Tibial nerve (tissue), 4 donors: ENCODE measurements around the gene UBE2O. TPM values are rescaled to one million over a fixed set of nuclear protein-coding genes. Genes with fewer than 3 reads are reported as not detected.
A peak's percentile ranks its signal among the peaks of the same experiment; 100 is the strongest.

Source experiments
- DNase-seq, 2 donors: peaks; one replicate each; pipeline ENCODE4 v3.0.0-alpha.2; 2019; ENCODE audit warnings: low spot score in 2 of 2
- H3K27ac ChIP-seq, 4 donors: fragments of 200-600 bp; sonication (generic) in 3 of 4; one replicate each; pipeline ENCODE4 v1.5.1; 2017 to 2019; ENCODE audit warnings: mild to moderate bottlenecking in 1 of 4
- H3K27me3 ChIP-seq, 2 donors: fragments of 200-600 bp; sonication (generic) in 1 of 2; one replicate each; pipeline versions ENCODE4 v1.5.1 to v1.6.0; 2017 to 2019
- H3K36me3 ChIP-seq, 3 donors: fragments of 200-600 bp; sonication (generic); one replicate each; pipeline ENCODE4 v1.5.1; 2018 to 2019
- H3K4me1 ChIP-seq, 4 donors: fragments of 200-600 bp; sonication (generic) in 3 of 4; one replicate each; pipeline ENCODE4 v1.5.1; 2017 to 2019
- H3K4me3 ChIP-seq, 4 donors: fragments of 200-600 bp; sonication (generic) in 3 of 4; one replicate each; pipeline ENCODE4 v1.5.1; 2017 to 2019; ENCODE audit warnings: mild to moderate bottlenecking in 1 of 4, moderate library complexity in 1 of 4
- H3K9me3 ChIP-seq, 4 donors: fragments of 200-600 bp; sonication (generic) in 3 of 4; one replicate each; pipeline ENCODE4 v1.5.1; 2017 to 2019
- EP300 ChIP-seq, 2 donors: sonication (generic); formaldehyde crosslinking; IDR thresholded peaks; one replicate each; pipeline ENCODE4 v1.6.1; 2017; ENCODE audit warnings: antibody characterized with exemption in 2 of 2, mild to moderate bottlenecking in 1 of 2
- POLR2A ChIP-seq, 2 donors: fragments of 450-650 bp; IDR thresholded peaks; one replicate each; pipeline ENCODE4 v1.6.1; 2017; ENCODE audit warnings: antibody characterized with exemption in 2 of 2, mild to moderate bottlenecking in 2 of 2, moderate library complexity in 2 of 2
- WGBS, 2 donors: methylation state at CpG; one replicate each; pipeline ENCODE4 v1.1.5; 2018; 5-methylcytosine and 5-hydroxymethylcytosine counted together
- total RNA-seq, 4 donors: library from RNA; depleted of rRNA; stranded (reverse); fragments of >200 nt; gene quantifications; one replicate each; pipeline ENCODE4 v1.1.0, GENCODE V29; 2016
- TF ChIP-seq, protein P1 (sequence below), 5 experiments: fragments of 200-600 bp in 3 of 5; fragments of 450-650 bp in 2 of 5; sonication (generic) in 3 of 5; IDR thresholded peaks; one replicate each; pipeline ENCODE4 v1.5.1; 2016 to 2019; ENCODE audit warnings: antibody characterized with exemption in 5 of 5, mild to moderate bottlenecking in 3 of 5, moderate library complexity in 2 of 5

The UBE2O gene
- total RNA-seq, 4 donors from 2014 or later, result 16.0 to 38.7 (median 20.7) TPM

DNA sequence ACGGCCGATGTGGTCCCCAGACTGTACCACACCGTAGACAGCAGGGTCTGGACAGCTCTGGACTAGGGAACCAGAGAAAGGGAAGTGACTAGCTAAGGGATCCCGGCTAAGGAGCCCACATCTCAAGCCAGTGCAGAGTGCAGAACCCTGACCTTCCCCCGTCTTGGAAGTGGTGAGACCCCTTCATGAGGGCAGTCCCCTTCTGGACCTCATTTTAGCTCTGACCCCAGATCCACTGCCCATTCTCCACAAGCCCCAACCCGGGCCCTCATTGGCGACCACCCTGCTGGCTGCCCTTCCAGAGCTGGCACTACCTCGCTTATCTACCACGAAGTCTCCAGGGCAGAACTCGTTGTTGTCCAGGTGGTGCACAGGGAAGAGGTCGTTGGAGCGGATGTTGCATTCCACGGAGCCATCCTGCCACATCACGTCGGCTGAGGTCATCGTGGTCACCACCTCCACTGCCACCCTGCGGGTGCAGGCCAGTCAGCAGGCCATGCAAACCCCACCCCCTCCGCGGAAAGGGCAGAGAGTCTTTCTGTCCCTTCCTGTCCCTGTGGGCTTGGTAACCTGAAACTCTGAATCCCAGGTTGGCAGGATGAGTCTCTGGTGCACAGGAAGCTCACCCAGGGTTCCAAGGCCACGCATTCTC, 54.3 kb downstream of the UBE2O start:
- no peak overlapping the region for H3K4me3 ChIP-seq
- no peaks in the 10 kb centered on the region for H3K27me3 ChIP-seq
- 80% methylated on average over 19 of the region's 20 CpGs for WGBS, 2 donors
- H3K27ac ChIP-seq, result no peak overlapping the region
- DNase-seq, result no peak
- peaks cover 0 to 5% (median 0%) of the 10 kb centered on the region in 4 donors for H3K4me1 ChIP-seq
- peaks cover 3 to 95% (median 37%) of the 10 kb centered on the region in 3 donors for H3K36me3 ChIP-seq
- no peak for TF ChIP-seq EP300 (IDR thresholded peaks at IDR 0.05)
- no peaks in the 10 kb centered on the region for H3K9me3 ChIP-seq

DNA sequence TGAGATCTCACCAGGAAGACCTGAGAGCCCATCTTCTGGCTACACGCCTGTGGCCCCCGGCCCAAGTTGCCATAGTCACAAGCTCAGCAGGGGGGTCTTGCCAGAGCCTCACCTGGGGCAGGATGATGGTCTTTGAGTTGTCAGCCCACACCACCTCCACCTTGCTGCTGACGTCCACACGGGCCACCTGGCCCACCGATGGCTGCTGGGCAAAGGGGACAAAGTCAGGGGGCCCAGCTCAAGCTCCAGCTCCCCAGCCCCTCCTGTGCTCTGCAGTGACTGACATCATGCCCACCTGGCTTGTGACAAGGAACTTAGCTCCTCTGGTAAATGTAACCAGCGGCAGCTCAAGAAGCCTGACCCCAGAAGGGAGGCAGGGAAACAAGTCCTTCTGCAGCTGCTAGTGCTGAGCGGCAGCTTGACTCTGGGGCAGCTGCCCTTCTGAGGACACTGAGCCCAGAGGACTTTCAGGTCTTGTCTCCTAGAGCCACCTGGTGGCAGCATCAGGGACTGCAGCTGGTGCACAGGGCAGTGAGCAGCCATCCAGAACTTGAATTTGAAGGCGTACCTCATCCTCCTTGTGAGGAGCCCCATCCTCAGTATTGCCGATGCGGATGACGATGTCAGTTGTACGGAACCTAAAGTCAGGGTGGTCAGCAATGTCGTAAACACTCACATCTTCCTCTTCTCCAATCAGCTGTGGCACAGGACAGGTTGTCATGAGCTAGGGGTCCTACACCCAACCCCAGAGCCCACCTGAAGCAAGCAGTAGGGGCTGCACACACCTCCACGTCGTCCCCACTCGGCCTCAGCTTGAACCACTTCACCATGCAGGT, 55.0 kb downstream of the UBE2O start:
- TF ChIP-seq, protein P1, sequence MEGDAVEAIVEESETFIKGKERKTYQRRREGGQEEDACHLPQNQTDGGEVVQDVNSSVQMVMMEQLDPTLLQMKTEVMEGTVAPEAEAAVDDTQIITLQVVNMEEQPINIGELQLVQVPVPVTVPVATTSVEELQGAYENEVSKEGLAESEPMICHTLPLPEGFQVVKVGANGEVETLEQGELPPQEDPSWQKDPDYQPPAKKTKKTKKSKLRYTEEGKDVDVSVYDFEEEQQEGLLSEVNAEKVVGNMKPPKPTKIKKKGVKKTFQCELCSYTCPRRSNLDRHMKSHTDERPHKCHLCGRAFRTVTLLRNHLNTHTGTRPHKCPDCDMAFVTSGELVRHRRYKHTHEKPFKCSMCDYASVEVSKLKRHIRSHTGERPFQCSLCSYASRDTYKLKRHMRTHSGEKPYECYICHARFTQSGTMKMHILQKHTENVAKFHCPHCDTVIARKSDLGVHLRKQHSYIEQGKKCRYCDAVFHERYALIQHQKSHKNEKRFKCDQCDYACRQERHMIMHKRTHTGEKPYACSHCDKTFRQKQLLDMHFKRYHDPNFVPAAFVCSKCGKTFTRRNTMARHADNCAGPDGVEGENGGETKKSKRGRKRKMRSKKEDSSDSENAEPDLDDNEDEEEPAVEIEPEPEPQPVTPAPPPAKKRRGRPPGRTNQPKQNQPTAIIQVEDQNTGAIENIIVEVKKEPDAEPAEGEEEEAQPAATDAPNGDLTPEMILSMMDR (IDR thresholded peaks at IDR 0.05), result peak; percentile 93 to 98 (median 96)
- TF ChIP-seq EP300 (IDR thresholded peaks at IDR 0.05) (no peak), POLR2A (IDR thresholded peaks at IDR 0.05) (no peak)
- no peaks in the 10 kb centered on the region for H3K9me3 ChIP-seq
- H3K4me3 ChIP-seq, result no peak overlapping the region
- 54 to 58% methylated on average over 12 to 13 of the region's 16 CpGs for WGBS, 2 donors
- DNase-seq, result peak; percentile 95 to 99
- no peaks in the 10 kb centered on the region for H3K27me3 ChIP-seq
- peaks cover 0 to 5% (median 0%) of the 10 kb centered on the region in 4 donors for H3K4me1 ChIP-seq
- no peak overlapping the region for H3K27ac ChIP-seq
- peaks cover 3 to 98% (median 36%) of the 10 kb centered on the region in 3 donors for H3K36me3 ChIP-seq

DNA sequence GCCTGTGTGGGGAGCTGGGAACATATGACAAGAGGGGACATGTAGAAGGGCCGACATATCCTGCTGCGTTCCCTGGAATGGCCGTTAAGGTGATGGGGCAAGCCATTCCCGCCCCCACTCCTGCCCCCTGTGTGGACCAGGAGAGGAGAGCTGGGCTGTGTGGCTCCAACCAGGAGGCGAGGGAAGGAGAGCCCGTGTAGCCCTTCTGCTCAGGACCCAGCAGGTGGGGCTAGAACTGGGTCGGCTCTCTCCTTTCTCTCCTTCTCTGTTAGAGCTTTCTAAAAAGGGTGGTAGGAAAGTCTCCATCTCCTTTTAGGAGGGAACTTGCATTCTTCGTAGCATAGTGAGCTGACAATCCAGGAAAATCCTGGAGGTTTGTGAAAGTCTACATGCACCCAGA, 55.8 kb downstream of the UBE2O start:
- Histone ChIP-seq H3K27me3 (no peaks in the 10 kb centered on the region), H3K27ac (no peak overlapping the region), H3K4me1 (peaks cover 0 to 5% (median 0%) of the 10 kb centered on the region in 4 donors), H3K36me3 (peaks cover 3 to 98% (median 30%) of the 10 kb centered on the region in 3 donors), H3K4me3 (no peak overlapping the region), H3K9me3 (no peaks in the 10 kb centered on the region)
- WGBS, 2 donors, result 80 to 92% methylated on average over 8 of the region's 8 CpGs
- no peak for DNase-seq
- TF ChIP-seq POLR2A (IDR thresholded peaks at IDR 0.05), result no peak
- TF ChIP-seq, protein P1 (IDR thresholded peaks at IDR 0.05), result no peak
- TF ChIP-seq EP300 (IDR thresholded peaks at IDR 0.05), result no peak

DNA sequence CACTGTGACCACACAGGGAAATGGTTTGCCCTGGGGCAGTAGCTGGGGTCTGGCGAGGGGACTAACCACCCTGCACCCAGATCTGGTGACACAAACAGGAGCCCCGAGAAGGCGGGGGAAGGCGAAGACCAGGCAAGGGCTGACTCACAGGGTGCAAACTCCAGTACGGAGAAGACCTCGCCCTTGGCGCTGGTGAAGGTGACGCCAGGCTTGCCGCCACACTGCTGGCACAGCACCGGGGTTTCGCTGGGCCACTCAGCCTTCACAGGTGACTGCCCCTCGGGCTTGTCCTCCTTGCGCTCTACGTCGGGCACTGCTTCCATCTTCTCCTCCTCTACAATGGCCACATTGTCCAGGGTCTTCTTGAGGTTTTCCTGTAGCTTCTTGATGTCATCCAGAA, 57.0 kb downstream of the UBE2O start:
- H3K27me3 ChIP-seq, result no peaks in the 10 kb centered on the region
- peaks cover 0 to 5% (median 0%) of the 10 kb centered on the region in 4 donors for H3K4me1 ChIP-seq
- H3K36me3 ChIP-seq, result peaks cover 3 to 98% (median 35%) of the 10 kb centered on the region in 3 donors
- no peaks in the 10 kb centered on the region for H3K9me3 ChIP-seq
- WGBS, 2 donors, result 94 to 97% methylated on average over 15 of the region's 15 CpGs
- H3K4me3 ChIP-seq, result no peak overlapping the region
- DNase-seq, result no peak
- TF ChIP-seq, protein P1 (IDR thresholded peaks at IDR 0.05), result no peak
- TF ChIP-seq EP300 (IDR thresholded peaks at IDR 0.05) (no peak), POLR2A (IDR thresholded peaks at IDR 0.05) (no peak)
- H3K27ac ChIP-seq, result no peak overlapping the region

DNA sequence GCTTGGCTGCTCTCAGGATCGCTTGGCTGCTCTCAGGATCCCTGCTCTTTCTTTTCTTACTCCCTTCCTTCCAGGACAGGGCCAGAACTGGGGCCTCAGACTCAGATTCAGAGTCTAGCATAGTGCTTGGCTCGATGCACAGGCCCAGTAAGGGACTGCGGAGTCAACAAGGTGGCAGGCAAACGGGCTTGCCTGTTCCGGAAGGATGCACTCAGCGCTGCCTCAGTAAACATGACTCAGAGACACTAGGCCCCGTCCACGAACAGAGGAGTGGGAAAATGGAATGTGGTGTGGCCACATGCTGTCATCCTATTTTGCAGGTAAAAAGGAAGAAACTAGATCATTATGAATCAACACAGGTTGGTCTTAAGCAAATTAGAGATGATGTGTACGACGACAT, 58.8 kb downstream of the UBE2O start:
- 89 to 93% methylated on average over 10 of the region's 10 CpGs for WGBS, 2 donors
- Histone ChIP-seq H3K27me3 (no peaks in the 10 kb centered on the region), H3K4me1 (peaks cover 0 to 5% (median 0%) of the 10 kb centered on the region in 4 donors), H3K27ac (no peak overlapping the region), H3K36me3 (peaks cover 0 to 94% (median 21%) of the 10 kb centered on the region in 3 donors), H3K4me3 (no peak overlapping the region), H3K9me3 (no peaks in the 10 kb centered on the region)
- DNase-seq, result no peak
- TF ChIP-seq POLR2A (IDR thresholded peaks at IDR 0.05), result no peak

DNA sequence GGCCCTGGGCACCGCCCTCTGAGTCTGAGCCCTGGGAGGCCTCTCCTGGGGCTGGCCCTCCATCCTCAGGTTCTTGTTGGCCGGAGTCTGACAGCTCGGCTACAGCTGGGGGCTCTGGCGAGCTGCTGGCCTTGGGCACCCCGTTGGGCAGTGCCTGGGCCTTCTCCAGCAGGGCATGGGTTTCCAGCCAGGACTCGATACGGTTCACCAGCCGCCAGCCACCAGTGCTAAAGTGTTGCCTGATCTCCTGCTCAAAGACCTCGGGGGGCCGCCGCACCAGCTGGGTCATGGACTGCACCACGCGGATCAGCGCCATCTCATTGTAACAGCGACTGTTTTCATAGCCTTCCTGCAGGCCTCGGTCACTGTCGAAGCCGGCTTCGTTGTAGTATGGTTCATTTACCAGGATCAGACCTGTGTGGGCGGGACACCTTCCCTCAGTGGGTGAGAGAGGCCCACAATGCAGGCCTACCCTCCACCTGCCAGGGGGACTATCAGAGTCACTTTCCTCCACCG, 61.7 kb downstream of the UBE2O start:
- H3K4me3 ChIP-seq, result no peak overlapping the region
- no peak for DNase-seq
- TF ChIP-seq, protein P1 (IDR thresholded peaks at IDR 0.05), result no peak
- TF ChIP-seq POLR2A (IDR thresholded peaks at IDR 0.05) (no peak), EP300 (IDR thresholded peaks at IDR 0.05) (no peak)
- 90 to 93% methylated on average over 16 to 21 of the region's 21 CpGs for WGBS, 2 donors
- H3K4me1 ChIP-seq, result peaks cover 0 to 14% (median under 1%) of the 10 kb centered on the region in 4 donors
- H3K36me3 ChIP-seq, result peaks cover 0 to 91% (median 16%) of the 10 kb centered on the region in 3 donors
- no peak overlapping the region for H3K27ac ChIP-seq
- no peaks in the 10 kb centered on the region for H3K27me3 ChIP-seq
- no peaks in the 10 kb centered on the region for H3K9me3 ChIP-seq
